Left lung (tissue), 10 donors: Measurements from ENCODE around the gene IL26. TPM values are rescaled to one million over a fixed set of nuclear protein-coding genes. Genes with fewer than 3 reads are reported as not detected.
"Not testable (repeated sequence)": the region's sequence is repeated elsewhere in the genome, so short reads cannot be mapped to it uniquely, and the experiment has no call there.

Source experiments
- ATAC-seq: fragments of 200-7000 bp; cut with Tn5 transposase; one replicate; pipeline ENCODE4 v1.9.1; 2020; ENCODE audit warnings: moderate library complexity
- DNase-seq, 4 donors: peaks; one replicate each; pipeline ENCODE4 v3.0.0-alpha.2; 2013 to 2020
- H3K27ac ChIP-seq, 2 donors: fragments of 200-600 bp; sonication (generic) in 1 of 2; one replicate each; pipeline versions ENCODE4 v1.5.0 to v1.8.0; 2020 to 2021
- H3K27me3 ChIP-seq, 2 donors: fragments of 200-600 bp; sonication (generic) in 1 of 2; one replicate each; pipeline versions ENCODE4 v1.5.0 to v1.8.0; 2020 to 2021
- H3K36me3 ChIP-seq, 2 donors: fragments of 200-600 bp; sonication (generic) in 1 of 2; one replicate each; pipeline versions ENCODE4 v1.5.0 to v1.8.0; 2020 to 2021
- H3K4me1 ChIP-seq, 2 donors: fragments of 200-600 bp; one replicate each; pipeline ENCODE4 v1.8.0; 2021
- H3K4me3 ChIP-seq, 2 donors: fragments of 200-600 bp; sonication (generic) in 1 of 2; one replicate each; pipeline versions ENCODE4 v1.5.0 to v1.8.0; 2020 to 2021; ENCODE audit warnings: mild to moderate bottlenecking in 1 of 2
- H3K9me3 ChIP-seq, 2 donors: fragments of 200-600 bp; sonication (generic) in 1 of 2; one replicate each; pipeline versions ENCODE4 v1.5.0 to v1.8.0; 2020 to 2021
- CTCF ChIP-seq, 2 donors: fragments of 200-600 bp; sonication (generic) in 1 of 2; IDR thresholded peaks; one replicate each; pipeline versions ENCODE4 v1.5.0 to v1.8.0; 2021; ENCODE audit warnings: antibody characterized with exemption in 2 of 2
- intact Hi-C, 2 donors: fragments of 100-400 bp; cut with DNase I; formaldehyde crosslinking; loops; one replicate each; pipeline versions ENCODE4 v1.11.2 to v1.14.2; 2022
- polyA plus RNA-seq, 6 donors: library from polyadenylated mRNA; unstranded; fragments of 120-200 nt; gene quantifications; one replicate each; pipeline ENCODE4 v1.2.1, GENCODE V29; 2013; ENCODE audit not compliant: insufficient read length in 6 of 6
- total RNA-seq, 2 donors: library from RNA; stranded (reverse); fragmentation: NEBNext Ultra II Directional; extraction: Animal tissue kit (Norgen Biotek cat#: 25700); gene quantifications; one replicate each; pipeline ENCODE4 v1.2.1, GENCODE V29; 2021
- donor health status: DM: no; HTN: yes; CAD: no.
- donor health status: DM: no; HTN: no; CAD: no.

Gene IL26
- total and polyA plus RNA-seq, 8 donors, result not detected

- intact Hi-C loops, result loop anchor here in 1 of 2 donors (5.0 kb wide), 1 partner anchor 95 kb away; no protein-coding TSS in a partner anchor
- Histone ChIP-seq H3K9me3 (no peaks in the 10 kb centered on the region), H3K36me3 (no peaks in the 10 kb centered on the region), H3K4me1 (peaks cover 0 to 10% of the 10 kb centered on the region in 2 donors), H3K27me3 (peaks cover 14 to 16% of the 10 kb centered on the region in 2 donors), H3K27ac (no peak overlapping the region), H3K4me3 (no peak overlapping the region)
- ATAC-seq (no peak), DNase-seq (peak in 2 of 4 donors; percentile 58 to 82)
- TF ChIP-seq CTCF (IDR thresholded peaks at IDR 0.05), result no peak
These were observed 3.3 kb downstream of the IL26 start for GRCh38 chr12:68222326-68222725.

DNA sequence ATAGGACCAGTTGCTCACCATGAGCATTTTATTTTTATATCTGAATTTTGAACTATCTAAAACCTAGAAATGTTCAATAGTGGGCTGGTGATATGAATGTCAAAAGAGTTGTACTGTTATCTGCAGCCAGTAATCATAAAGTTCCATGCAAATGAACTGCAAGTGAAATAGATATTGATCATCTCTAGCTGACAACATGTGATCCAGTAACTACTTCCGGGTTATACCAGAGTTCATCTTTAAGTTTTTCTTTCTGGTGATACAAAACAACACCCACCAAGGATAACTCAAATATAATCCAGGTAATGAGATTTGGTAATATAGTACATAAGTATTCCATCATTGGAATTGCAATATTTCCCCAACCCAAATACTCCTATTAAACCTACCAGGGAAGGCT, 4.1 kb downstream of the IL26 start:
- no peaks in the 10 kb centered on the region for H3K9me3 ChIP-seq
- DNase-seq, result no peak
- no peaks in the 10 kb centered on the region for H3K36me3 ChIP-seq
- intact Hi-C loops, result loop anchor here in 1 of 2 donors (5.0 kb wide), 1 partner anchor 96 kb away; no protein-coding TSS in a partner anchor
- no peak overlapping the region for H3K4me3 ChIP-seq
- no peak for TF ChIP-seq CTCF (IDR thresholded peaks at IDR 0.05)
- H3K27me3 ChIP-seq, result peaks cover 16 to 20% of the 10 kb centered on the region in 2 donors
- no peak for ATAC-seq
- no peak overlapping the region for H3K27ac ChIP-seq
- peaks cover 0 to 10% of the 10 kb centered on the region in 2 donors for H3K4me1 ChIP-seq

GRCh38 chr12:68210875-68211274, 14.7 kb downstream of the IL26 start:
- no peak for ATAC-seq
- TF ChIP-seq CTCF (IDR thresholded peaks at IDR 0.05), result no peak
- no peaks in the 10 kb centered on the region for H3K9me3 ChIP-seq
- intact Hi-C loops, result no loop called here
- no peak for DNase-seq
- no peak overlapping the region for H3K4me3 ChIP-seq
- H3K27me3 ChIP-seq, result peaks cover 14 to 30% of the 10 kb centered on the region in 2 donors
- no peaks in the 10 kb centered on the region for H3K4me1 ChIP-seq
- no peak overlapping the region for H3K27ac ChIP-seq
- no peaks in the 10 kb centered on the region for H3K36me3 ChIP-seq

- H3K4me3 ChIP-seq, H3K9me3 ChIP-seq, ATAC-seq, H3K4me1 ChIP-seq, H3K36me3 ChIP-seq, H3K27ac ChIP-seq, intact Hi-C loops, DNase-seq: not testable (repeated sequence)
- peaks cover 5 to 17% of the 10 kb centered on the region in 2 donors for H3K27me3 ChIP-seq
These were observed 16.4 kb downstream of the IL26 start for GRCh38 chr12:68209048-68209728.

- H3K4me1 ChIP-seq, result no peaks in the 10 kb centered on the region
- H3K9me3 ChIP-seq, result no peaks in the 10 kb centered on the region
- no peak for TF ChIP-seq CTCF (IDR thresholded peaks at IDR 0.05)
- H3K27me3 ChIP-seq, result peaks cover 4 to 17% of the 10 kb centered on the region in 2 donors
- H3K36me3 ChIP-seq, result no peaks in the 10 kb centered on the region
- no peak for ATAC-seq
- DNase-seq, result no peak
- no peak overlapping the region for H3K4me3 ChIP-seq
- intact Hi-C loops, result no loop called here
- H3K27ac ChIP-seq, result no peak overlapping the region
These were observed 18.3 kb downstream of the IL26 start for GRCh38 chr12:68207276-68207675.
